GM12874 (cell line): ENCODE measurements around the gene LCN9.

Source experiments
- CTCF ChIP-seq: IDR thresholded peaks from 2 replicates; pipeline ENCODE4 v1.5.1; 2011; ENCODE audit warnings: low read depth, mild to moderate bottlenecking, control low read depth, low read length, moderate library complexity; ENCODE audit not compliant: insufficient read depth

LCN9 gene

GRCh38 chr9:135680056-135680455, 16.9 kb downstream of the LCN9 start:
- TF ChIP-seq CTCF = no peak

- TF ChIP-seq CTCF = no peak
Observed at GRCh38 chr9:135681161-135681560, 18.1 kb downstream of the LCN9 start.

- no peak for TF ChIP-seq CTCF
Observed at GRCh38 chr9:135683401-135684034, 20.4 kb downstream of the LCN9 start.

DNA sequence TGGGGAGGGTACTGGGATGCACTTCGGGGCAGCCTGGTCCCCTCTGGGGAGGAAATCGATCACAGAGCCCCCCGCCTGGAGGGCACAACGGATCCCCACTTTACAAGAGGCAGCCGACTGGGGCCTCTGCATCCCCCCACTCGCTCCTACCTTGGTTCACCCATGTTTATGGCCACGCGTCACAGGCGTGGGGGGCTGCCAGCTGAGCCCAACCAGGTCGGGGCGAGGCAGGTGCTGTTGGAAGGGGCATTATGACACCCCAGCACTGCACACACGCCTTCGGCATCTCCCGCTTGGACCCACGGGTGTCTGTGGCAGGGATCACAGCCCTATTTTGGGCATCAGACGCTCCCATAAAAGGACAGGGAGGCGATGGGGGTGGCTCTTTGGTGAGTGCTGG, 21.6 kb downstream of the LCN9 start:
- TF ChIP-seq CTCF = no peak

DNA sequence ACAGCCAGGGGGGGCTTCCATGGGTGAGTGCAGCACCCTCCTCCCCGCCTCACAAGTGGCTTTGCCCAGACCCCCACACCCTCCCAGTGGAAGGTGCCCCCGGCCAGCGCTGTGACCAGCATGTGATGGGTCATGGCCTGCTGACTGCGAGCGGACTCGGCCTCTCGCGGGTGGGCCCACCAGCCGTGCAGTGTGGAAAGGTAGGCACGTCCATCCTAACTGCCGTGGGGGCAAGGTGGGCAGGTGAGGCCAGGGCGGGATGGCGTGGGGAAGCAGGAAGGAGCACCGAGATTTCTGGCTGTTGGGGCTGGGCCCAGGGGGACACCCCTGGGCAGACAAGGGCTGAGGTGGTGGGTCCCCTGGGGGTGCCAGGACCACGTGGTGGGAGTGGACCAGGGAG, 24.1 kb downstream of the LCN9 start:
- TF ChIP-seq CTCF = no peak

DNA sequence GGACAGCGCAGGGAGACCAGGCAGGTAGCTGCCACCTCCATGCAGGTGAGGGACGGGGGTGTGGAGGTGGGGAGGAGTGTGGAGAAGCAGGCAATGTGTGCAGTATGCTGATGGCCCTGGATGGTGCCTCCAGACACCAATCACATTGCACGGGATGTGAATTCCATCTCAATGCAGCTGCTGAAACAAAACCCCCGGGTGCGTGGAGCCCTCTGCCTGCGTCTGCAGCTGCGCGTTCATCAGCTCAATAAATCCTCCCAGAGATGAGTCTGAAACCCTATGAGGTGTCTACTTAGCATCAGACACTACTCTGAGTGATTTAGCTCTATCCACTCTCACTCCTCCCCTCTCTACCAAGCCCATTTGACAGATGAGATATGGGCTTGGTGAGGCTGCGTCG, 25.9 kb downstream of the LCN9 start:
- TF ChIP-seq CTCF = no peak

GRCh38 chr9:135690836-135691570, 27.9 kb downstream of the LCN9 start:
- TF ChIP-seq CTCF = no peak
